AG04450 (cell line): ENCODE data around the gene ANXA2. TPM values are rescaled to one million over a fixed set of nuclear protein-coding genes. Genes with fewer than 3 reads are reported as not detected.
"Not testable (repeated sequence)": the region's sequence is repeated elsewhere in the genome, so short reads cannot be mapped to it uniquely, and the experiment has no call there.

Experiments
- CTCF ChIA-PET: fragments of 300-600, 350-600 bp; formaldehyde crosslinking; extraction: SDS; loops from one replicate; lab custom pipeline; 2022; ENCODE audit warnings: antibody characterized with exemption, inconsistent platforms; lab: Charles Lee
- POLR2A ChIA-PET: fragments of 350-600 bp; formaldehyde crosslinking; extraction: SDS; loops from one replicate; lab custom pipeline; 2021; ENCODE audit warnings: antibody characterized with exemption, inconsistent platforms; lab: Yijun Ruan, JAX
- DNase-seq: peaks from one replicate; pipeline ENCODE4 v3.0.0-alpha.2; 2011; ENCODE audit warnings: low read depth, low spot score
- H3K27ac ChIP-seq: one replicate; pipeline ENCODE4 v1.5.1; 2012; ENCODE audit warnings: low read depth, low read length, control low read depth
- H3K27me3 ChIP-seq: one replicate; pipeline ENCODE4 v1.6.0; 2012; ENCODE audit warnings: low read length; ENCODE audit not compliant: control insufficient read depth, insufficient read depth
- H3K4me3 ChIP-seq: 2 replicates; pipeline ENCODE4 v1.5.1; 2011; ENCODE audit warnings: mild to moderate bottlenecking, low read depth, low read length, control low read depth
- H3K9me3 ChIP-seq: 2 replicates; pipeline ENCODE4 v1.5.1; 2012; ENCODE audit warnings: low read length; ENCODE audit not compliant: control insufficient read depth, insufficient read depth
- polyA plus RNA-seq: library from polyadenylated mRNA; depleted of rRNA; stranded (reverse); fragments of >200 nt; gene quantifications from 2 replicates; pipeline ENCODE4 v1.2.3, GENCODE V29; 2011
- TF ChIP-seq, protein P1 (sequence below): IDR thresholded peaks from 2 replicates; pipeline ENCODE4 v1.5.1; 2011; ENCODE audit warnings: low read depth, low read length, control low read depth, inconsistent platforms

ANXA2 gene
- polyA plus RNA-seq, 1 experiment, result 4,537 TPM

DNA sequence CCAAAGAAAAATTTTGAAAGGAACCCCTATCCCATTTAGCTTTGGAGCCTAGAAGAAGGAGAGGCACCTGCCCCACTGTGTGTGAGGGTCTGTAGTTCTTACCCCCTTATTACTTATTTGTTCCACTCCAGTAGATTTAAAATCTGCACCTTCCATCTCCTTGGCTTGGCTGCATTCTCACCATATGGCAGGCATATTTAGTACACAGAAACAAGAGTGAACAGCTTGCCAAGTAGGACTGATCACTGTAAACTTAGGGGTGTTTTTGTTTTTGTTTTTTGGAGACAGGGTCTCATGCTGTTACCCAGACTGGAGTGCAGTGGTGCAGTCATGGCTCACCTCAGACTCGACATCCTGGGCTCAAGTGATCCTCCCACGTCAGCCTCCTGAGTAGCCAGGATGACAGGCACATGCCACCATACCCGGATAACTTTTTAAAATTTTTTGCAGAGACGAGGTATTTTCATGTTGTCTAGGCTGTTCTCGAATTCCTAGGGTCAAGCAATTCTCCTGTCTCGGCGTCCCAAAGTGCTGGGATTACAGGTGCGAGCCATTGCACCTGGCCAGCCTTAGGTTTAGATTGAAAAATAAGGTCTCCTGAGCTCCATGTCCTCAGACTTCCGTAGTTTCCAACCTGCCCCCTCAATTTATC, 14.1 kb upstream of the ANXA2 start:
- ChIA-PET CTCF (interaction anchor here (0.6 to 0.7 kb wide), 3 partner anchors 37 to 1537 kb away, joined by 3 to 5 read pairs (median 4); no protein-coding TSS in a partner anchor), POLR2A (no interaction called here)
- no peak for DNase-seq

DNA sequence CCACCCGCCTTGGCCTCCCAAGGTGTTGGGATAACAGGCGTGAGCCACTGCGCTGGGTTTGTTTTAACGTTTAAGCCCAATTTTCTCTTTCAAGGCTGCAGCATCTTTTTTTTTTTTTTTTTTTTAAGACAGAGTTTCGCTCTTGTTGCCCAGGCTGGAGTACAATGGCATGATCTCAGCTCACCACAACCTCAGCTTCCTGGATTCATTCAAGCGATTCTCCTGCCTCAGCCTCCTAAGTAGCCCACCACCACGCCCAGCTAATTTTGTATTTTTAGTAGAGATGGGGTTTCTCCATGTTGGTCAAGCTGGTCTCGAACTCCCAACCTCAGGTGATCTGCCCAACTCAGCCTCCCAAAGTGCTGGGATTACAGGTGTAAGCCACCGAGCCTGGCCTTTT, 12.6 kb upstream of the ANXA2 start:
- H3K27ac ChIP-seq, DNase-seq, H3K27me3 ChIP-seq, CTCF ChIA-PET, H3K4me3 ChIP-seq, H3K9me3 ChIP-seq: not testable (repeated sequence)
- POLR2A ChIA-PET, result interaction anchor here (0.6 kb wide), 1 partner anchor 69 kb away, joined by 5 read pairs; no protein-coding TSS in a partner anchor

More for the DNA sequence above, 14.1 kb upstream of the ANXA2 start:
- no peak overlapping the region for H3K27ac ChIP-seq
- H3K27me3 ChIP-seq, result no peaks in the 10 kb centered on the region
- no peaks in the 10 kb centered on the region for H3K9me3 ChIP-seq
- no peak overlapping the region for H3K4me3 ChIP-seq
- TF ChIP-seq, protein P1, sequence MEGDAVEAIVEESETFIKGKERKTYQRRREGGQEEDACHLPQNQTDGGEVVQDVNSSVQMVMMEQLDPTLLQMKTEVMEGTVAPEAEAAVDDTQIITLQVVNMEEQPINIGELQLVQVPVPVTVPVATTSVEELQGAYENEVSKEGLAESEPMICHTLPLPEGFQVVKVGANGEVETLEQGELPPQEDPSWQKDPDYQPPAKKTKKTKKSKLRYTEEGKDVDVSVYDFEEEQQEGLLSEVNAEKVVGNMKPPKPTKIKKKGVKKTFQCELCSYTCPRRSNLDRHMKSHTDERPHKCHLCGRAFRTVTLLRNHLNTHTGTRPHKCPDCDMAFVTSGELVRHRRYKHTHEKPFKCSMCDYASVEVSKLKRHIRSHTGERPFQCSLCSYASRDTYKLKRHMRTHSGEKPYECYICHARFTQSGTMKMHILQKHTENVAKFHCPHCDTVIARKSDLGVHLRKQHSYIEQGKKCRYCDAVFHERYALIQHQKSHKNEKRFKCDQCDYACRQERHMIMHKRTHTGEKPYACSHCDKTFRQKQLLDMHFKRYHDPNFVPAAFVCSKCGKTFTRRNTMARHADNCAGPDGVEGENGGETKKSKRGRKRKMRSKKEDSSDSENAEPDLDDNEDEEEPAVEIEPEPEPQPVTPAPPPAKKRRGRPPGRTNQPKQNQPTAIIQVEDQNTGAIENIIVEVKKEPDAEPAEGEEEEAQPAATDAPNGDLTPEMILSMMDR, result no peak

DNA sequence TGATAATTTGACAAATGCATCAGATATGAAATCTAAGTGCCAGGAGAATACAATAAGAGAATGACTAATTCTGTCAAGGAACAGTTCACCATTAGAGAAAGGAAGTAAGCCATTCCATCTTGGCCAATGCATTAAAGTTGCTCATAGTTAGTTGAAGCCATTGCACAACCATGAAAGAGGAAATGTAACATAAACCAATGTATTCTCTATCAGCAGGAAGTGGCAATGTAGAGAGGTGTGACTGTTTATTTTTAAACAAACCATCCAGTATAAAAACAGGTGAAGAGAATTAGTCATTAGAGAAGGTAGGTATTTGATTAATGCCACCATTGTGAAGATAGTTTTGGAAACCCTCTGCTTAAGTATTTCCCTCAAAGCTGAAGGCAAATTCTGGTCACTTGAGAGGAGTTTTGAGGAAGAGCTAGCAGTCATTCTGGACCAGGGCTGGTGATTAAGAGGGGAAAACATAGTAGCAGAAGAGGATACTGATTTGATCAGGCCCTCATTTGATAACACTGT, 10.7 kb upstream of the ANXA2 start:
- no peak for DNase-seq
- TF ChIP-seq, protein P1, result no peak
- H3K27ac ChIP-seq, result no peak overlapping the region
- CTCF ChIA-PET, result interaction anchor here (1.2 kb wide), 1 partner anchor 49 kb away, joined by 4 read pairs; no protein-coding TSS in a partner anchor
- no peaks in the 10 kb centered on the region for H3K9me3 ChIP-seq
- no peaks in the 10 kb centered on the region for H3K27me3 ChIP-seq
- POLR2A ChIA-PET, result no interaction called here
- no peak overlapping the region for H3K4me3 ChIP-seq

DNA sequence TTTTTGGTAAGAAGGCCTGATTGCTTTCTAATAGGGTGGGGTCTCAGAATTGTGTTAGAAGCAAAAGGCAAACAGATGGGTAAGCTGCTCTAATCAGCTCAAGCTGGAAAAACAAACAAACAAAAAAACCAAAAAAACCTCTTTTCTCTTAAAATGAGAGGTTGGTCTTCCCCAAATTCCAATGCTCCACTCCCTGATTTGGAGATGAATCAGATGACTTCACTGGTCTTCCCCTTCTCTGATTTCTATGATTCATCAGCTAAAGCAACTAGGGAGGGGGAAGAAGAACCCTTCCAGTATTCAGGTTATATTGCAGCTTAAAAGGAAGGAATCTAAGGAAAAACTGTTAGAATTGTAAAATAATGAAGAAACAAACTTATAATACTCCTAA, 9.6 kb upstream of the ANXA2 start:
- DNase-seq, result no peak
- Histone ChIP-seq H3K27ac (peak overlapping the region; percentile 53), H3K27me3 (no peaks in the 10 kb centered on the region), H3K9me3 (no peaks in the 10 kb centered on the region), H3K4me3 (no peak overlapping the region)
- TF ChIP-seq, protein P1, result no peak
- POLR2A ChIA-PET, result interaction anchor here (0.7 to 1.9 kb wide), 5 partner anchors 10 to 510 kb away, joined by 3 to 15 read pairs (median 4); partner anchors contain the start of gene ANXA2
- CTCF ChIA-PET, result interaction anchor here (0.6 to 1.6 kb wide), 4 partner anchors 14 to 178 kb away, joined by 3 to 5 read pairs (median 4); no protein-coding TSS in a partner anchor

DNA sequence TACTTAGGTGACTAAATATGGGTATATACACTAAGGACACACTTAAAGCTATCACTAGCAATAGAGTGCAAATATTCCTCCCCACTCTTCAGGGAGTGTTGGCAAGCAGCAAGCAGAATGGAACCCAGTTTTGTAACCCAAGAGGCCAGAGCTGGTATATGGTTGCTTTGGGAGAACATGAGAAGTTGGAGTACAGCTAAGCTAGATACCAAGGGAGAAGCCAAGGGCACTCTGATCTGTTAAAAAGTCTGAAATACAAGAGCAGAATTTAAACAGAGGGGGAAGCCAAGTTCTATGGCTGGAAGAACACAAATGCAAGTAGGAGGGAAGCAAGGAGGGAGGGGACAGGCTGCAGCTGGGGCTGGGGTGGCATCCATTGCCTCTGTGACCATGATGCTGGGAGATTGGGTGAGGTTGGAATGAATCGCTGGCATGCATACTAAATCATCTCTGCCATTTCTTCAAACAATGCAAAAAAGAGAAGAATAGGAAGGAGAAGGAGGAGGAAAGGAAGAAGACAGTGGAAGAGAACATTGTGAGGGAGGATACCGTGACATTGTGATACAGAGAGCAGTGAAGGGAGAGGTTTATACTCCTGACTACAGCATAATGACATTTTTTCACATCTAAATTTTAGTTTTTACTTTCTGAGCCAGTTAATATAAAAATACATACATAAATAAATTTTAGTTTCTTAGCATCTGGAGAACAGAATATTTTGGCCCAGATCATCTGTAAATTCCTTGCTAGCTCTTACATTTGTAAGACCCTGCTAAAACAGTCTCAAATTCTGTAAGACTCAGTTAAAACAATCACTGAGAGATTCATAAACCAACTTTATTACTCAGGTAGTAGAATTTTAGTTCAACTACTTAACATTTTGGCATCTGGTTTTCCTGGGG, 9.0 kb upstream of the ANXA2 start:
- no peaks in the 10 kb centered on the region for H3K27me3 ChIP-seq
- no peak overlapping the region for H3K4me3 ChIP-seq
- H3K9me3 ChIP-seq, result no peaks in the 10 kb centered on the region
- TF ChIP-seq, protein P1, result no peak
- POLR2A ChIA-PET, result interaction anchor here (0.9 to 1.9 kb wide), 3 partner anchors 9 to 14 kb away, joined by 3 to 15 read pairs (median 3); partner anchors contain the start of gene ANXA2
- CTCF ChIA-PET, result interaction anchor here (0.9 to 1.6 kb wide), 4 partner anchors 14 to 80 kb away, joined by 3 to 4 read pairs (median 4); no protein-coding TSS in a partner anchor
- DNase-seq, result no peak
- peak overlapping the region; percentile 53 for H3K27ac ChIP-seq
